ENCODE measurements around the gene LPO. TPM values are rescaled to one million over a fixed set of nuclear protein-coding genes. Genes with fewer than 3 reads are reported as not detected.

LPO gene
- polyA plus RNA-seq, 1 experiment = not detected

GRCh38 chr17:58245428-58246103 is 7.2 kb downstream of the LPO start:
- H3K27ac ChIP-seq (ENCODE audit: low read depth, low read length) = no peak overlapping the region
- ChIA-PET POLR2A (no interaction called here), CTCF (no interaction called here)
- peaks cover 49% of the 10 kb centered on the region for H3K27me3 ChIP-seq (ENCODE audit: control insufficient read depth, insufficient read depth, low read length)
- H3K4me3 ChIP-seq (ENCODE audit: low read depth, low read length) = no peak overlapping the region
- TF ChIP-seq, protein P1, sequence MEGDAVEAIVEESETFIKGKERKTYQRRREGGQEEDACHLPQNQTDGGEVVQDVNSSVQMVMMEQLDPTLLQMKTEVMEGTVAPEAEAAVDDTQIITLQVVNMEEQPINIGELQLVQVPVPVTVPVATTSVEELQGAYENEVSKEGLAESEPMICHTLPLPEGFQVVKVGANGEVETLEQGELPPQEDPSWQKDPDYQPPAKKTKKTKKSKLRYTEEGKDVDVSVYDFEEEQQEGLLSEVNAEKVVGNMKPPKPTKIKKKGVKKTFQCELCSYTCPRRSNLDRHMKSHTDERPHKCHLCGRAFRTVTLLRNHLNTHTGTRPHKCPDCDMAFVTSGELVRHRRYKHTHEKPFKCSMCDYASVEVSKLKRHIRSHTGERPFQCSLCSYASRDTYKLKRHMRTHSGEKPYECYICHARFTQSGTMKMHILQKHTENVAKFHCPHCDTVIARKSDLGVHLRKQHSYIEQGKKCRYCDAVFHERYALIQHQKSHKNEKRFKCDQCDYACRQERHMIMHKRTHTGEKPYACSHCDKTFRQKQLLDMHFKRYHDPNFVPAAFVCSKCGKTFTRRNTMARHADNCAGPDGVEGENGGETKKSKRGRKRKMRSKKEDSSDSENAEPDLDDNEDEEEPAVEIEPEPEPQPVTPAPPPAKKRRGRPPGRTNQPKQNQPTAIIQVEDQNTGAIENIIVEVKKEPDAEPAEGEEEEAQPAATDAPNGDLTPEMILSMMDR (IDR thresholded peaks at IDR 0.05; ENCODE audit: low read depth, low read length) = no peak
- DNase-seq (ENCODE audit: low read depth, low spot score) = no peak
- peaks cover 2% of the 10 kb centered on the region; the same call in 1 of the 2 replicates for H3K9me3 ChIP-seq (ENCODE audit: control insufficient read depth, insufficient read depth, low read length)

DNA sequence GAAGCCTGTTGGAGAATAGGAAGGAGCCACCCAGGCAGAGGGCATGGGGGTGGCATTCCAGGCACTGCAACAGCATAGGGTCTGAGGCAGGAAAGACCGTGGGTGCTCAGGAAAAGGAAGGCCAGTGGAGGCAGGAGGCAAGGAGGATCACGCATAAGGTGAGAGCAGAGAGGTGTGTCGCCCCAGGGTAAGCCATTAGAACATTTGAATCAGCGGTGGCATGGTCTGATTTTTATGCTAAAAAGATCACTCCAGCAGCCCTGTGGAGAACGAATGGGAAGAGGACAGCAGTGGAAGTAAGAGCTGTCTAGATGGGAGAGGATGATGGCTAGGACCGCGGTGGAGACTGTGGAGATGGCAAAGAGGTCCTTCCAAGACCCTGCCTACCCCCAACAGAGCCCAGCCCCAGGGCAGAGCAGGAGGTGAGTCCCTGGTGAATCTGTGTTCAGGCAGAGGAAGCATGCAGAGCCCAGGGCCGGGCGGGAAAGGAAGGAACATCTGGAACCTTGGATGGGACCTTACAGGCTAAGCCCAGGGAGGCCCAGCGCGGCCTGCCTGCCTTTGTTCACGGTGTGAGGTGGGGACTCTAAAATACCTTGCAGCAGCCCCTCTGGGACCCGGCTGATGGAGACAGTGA is 7.8 kb downstream of the LPO start:
- DNase-seq (ENCODE audit: low read depth, low spot score) = no peak
- no peak overlapping the region for H3K4me3 ChIP-seq (ENCODE audit: low read depth, low read length)
- no peak overlapping the region for H3K27ac ChIP-seq (ENCODE audit: low read depth, low read length)
- TF ChIP-seq, protein P1 (IDR thresholded peaks at IDR 0.05; ENCODE audit: low read depth, low read length) = no peak
- H3K27me3 ChIP-seq (ENCODE audit: control insufficient read depth, insufficient read depth, low read length) = peaks cover 46% of the 10 kb centered on the region
- CTCF ChIA-PET = interaction anchor here (1.3 kb wide), 1 partner anchor 8 kb away, joined by 7 read pairs; the partner anchor contains the start of gene LPO
- POLR2A ChIA-PET = no interaction called here
- H3K9me3 ChIP-seq (ENCODE audit: control insufficient read depth, insufficient read depth, low read length) = peaks cover 2% of the 10 kb centered on the region; the same call in 1 of the 2 replicates

- no peak for DNase-seq (ENCODE audit: low read depth, low spot score)
- peaks cover 2% of the 10 kb centered on the region; the same call in 1 of the 2 replicates for H3K9me3 ChIP-seq (ENCODE audit: control insufficient read depth, insufficient read depth, low read length)
- POLR2A ChIA-PET = no interaction called here
- H3K27ac ChIP-seq (ENCODE audit: low read depth, low read length) = no peak overlapping the region
- CTCF ChIA-PET = interaction anchor here (1.3 kb wide), 1 partner anchor 8 kb away, joined by 7 read pairs; the partner anchor contains the start of gene LPO
- H3K27me3 ChIP-seq (ENCODE audit: control insufficient read depth, insufficient read depth, low read length) = peaks cover 47% of the 10 kb centered on the region
- H3K4me3 ChIP-seq (ENCODE audit: low read depth, low read length) = no peak overlapping the region
- TF ChIP-seq, protein P1 (IDR thresholded peaks at IDR 0.05; ENCODE audit: low read depth, low read length) = no peak
Observed at GRCh38 chr17:58246781-58247180, 8.4 kb downstream of the LPO start.

GRCh38 chr17:58247511-58248363 is 9.4 kb downstream of the LPO start:
- Histone ChIP-seq H3K9me3 (ENCODE audit: control insufficient read depth, insufficient read depth, low read length) (peaks cover 2% of the 10 kb centered on the region; the same call in 1 of the 2 replicates), H3K27ac (ENCODE audit: low read depth, low read length) (no peak overlapping the region), H3K4me3 (ENCODE audit: low read depth, low read length) (no peak overlapping the region), H3K27me3 (ENCODE audit: control insufficient read depth, insufficient read depth, low read length) (peaks cover 49% of the 10 kb centered on the region)
- TF ChIP-seq, protein P1 (IDR thresholded peaks at IDR 0.05; ENCODE audit: low read depth, low read length) = no peak
- DNase-seq (ENCODE audit: low read depth, low spot score) = no peak
- POLR2A ChIA-PET = no interaction called here
- CTCF ChIA-PET = interaction anchor here (0.6 to 1.8 kb wide), 6 partner anchors 9 to 308 kb away, joined by 3 to 8 read pairs (median 4); partner anchors contain the start of gene LPO

All from AG04450 (cell line).